ENCODE data around the gene TMEM151A.

Gene TMEM151A

GRCh38 chr11:66293777-66294625 lies 2.3 kb downstream of the TMEM151A start:
- no peak for TF ChIP-seq CTCF (IDR thresholded peaks at IDR 0.05)

- TF ChIP-seq CTCF (IDR thresholded peaks at IDR 0.05) = no peak
These were observed 3.2 kb downstream of the TMEM151A start for GRCh38 chr11:66294626-66295620.

DNA sequence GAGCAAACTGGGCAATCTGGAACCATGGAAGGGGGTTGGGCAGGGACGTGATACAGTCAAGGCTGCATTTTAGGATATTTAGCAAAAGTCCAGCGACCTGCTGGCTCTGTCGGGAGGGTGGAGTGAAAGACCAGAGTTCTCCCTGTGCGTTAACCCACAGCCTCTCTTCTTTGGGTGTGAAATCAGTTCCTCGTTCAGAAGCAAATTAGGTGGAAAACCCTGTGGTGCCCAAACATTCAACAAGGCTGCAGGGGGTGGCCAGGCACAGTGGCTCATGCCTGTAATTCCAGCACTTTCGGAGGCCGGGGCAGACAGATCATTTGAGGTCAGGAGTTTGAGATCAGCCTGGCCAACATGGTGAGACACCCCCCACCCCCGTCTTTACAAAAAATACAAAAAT lies 5.9 kb downstream of the TMEM151A start:
- no peak for TF ChIP-seq CTCF (IDR thresholded peaks at IDR 0.05)

- TF ChIP-seq CTCF (IDR thresholded peaks at IDR 0.05) = no peak
These were observed 7.5 kb downstream of the TMEM151A start for GRCh38 chr11:66299186-66299585.

DNA sequence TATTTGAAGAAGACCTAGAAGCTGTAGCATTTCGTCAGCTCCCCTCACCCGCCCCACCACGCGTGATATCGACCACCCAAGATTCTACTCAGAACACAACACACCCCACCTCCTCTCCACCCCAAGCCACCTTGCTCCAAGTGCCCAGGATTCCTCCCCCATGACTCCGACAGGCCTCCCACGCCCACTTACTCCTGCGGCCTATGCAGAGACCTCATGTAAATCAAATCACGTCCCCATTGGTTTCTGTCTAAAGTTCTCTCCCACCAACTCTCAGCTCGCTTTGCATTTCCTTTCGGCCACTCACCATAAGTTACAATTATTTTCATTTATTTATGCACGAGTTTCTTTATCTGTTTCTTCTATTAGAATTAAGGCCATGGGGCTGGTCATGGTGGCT lies 11.0 kb downstream of the TMEM151A start:
- no peak for TF ChIP-seq CTCF (IDR thresholded peaks at IDR 0.05)

DNA sequence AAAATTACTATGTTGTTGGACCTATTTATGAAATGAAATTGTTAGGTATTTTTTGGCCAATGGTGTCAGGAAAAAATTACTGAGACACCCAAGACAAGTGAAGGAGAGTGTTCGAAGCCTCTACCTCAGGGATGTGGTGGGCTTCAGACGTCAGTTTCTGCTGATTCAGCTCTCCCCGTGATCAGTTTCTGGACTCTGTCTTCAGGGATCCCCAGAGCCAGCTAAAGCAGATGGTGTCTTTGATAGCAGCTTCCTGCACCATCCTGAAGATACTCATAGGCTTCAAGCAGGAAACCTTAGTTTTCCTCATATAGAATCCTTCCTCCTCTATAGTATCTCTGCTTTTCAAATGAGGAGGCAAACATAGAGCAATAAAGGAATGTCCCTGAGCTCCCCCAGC lies 17.8 kb downstream of the TMEM151A start:
- TF ChIP-seq CTCF (IDR thresholded peaks at IDR 0.05) = no peak

DNA sequence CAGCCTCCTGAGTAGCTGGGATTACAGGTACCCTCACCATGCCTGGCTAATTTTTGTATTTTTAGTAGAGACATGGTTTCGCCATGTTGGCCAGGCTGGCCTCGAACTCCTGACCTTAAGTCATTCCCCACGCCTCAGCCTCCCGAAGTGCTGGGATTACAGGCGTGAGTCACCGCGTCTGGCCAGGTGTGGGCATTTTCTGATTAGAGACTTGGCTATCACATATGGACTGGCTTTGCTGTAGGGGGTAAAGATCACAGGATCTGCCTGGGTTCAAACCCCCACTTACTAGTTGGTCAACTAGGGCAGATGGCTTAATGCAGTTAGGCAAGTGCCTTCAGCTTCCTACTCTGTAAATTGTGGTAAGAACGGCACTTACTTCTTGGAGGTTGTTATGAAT lies 18.6 kb downstream of the TMEM151A start:
- no peak for TF ChIP-seq CTCF (IDR thresholded peaks at IDR 0.05)

Measured in LNCAP (cell line).